Measurements from ENCODE around the gene REEP6. TPM values are rescaled to one million over a fixed set of nuclear protein-coding genes. Genes with fewer than 3 reads are reported as not detected.

The REEP6 gene
- total and polyA plus RNA-seq, 2 of the 4 experiments (the other 2 are of a cell fraction), result 1.3 to 2.2 TPM

GRCh38 chr19:1487576-1488281 lies 3.3 kb upstream of the REEP6 start:
- no peak overlapping the region for H3K4me2 ChIP-seq (ENCODE audit: low read depth, low read length)
- DNase-seq (no peak), ATAC-seq (ENCODE audit: low read depth) (no peak)
- H2BK120ac ChIP-seq (ENCODE audit: low read depth, low read length), result no peak overlapping the region
- WGBS, 2 experiments (ENCODE audit: extremely low coverage in 2 of 2, insufficient read length in 1 of 2), result 87% methylated on average over 13 of the region's 40 CpGs; no CpG with 5 or more reads in 1 of the 2 experiments
- H2BK15ac ChIP-seq (ENCODE audit: low read depth, low read length), result no peak overlapping the region
- peaks cover 5% of the 10 kb centered on the region; the same call in 1 of the 2 replicates for H3K27me3 ChIP-seq (ENCODE audit: control insufficient read depth, insufficient read depth, low read length)
- H3K18ac ChIP-seq (ENCODE audit: low read depth, low read length), result no peak overlapping the region
- no peak overlapping the region for H4K8ac ChIP-seq (ENCODE audit: low read depth in 2 of 2, low read length in 2 of 2)
- H2AK9ac ChIP-seq (replicated peaks; ENCODE audit: low read depth, low read length, poor library complexity), result no peak overlapping the region
- no peak overlapping the region for H3K4me3 ChIP-seq (ENCODE audit: insufficient read depth, low read depth, low read length)
- no peak overlapping the region for H3K9ac ChIP-seq (ENCODE audit: low read depth, low read length)
- no peak overlapping the region for H2AK5ac ChIP-seq (ENCODE audit: low read depth, low read length)
- H4K20me1 ChIP-seq (ENCODE audit: insufficient read depth, low read length), result peaks cover 3% of the 10 kb centered on the region; the same call in 1 of the 2 replicates
- H3K4me1 ChIP-seq (ENCODE audit: control insufficient read depth, insufficient read depth, low read length), result peaks cover 9% of the 10 kb centered on the region
- no peak overlapping the region for H2AFZ ChIP-seq (replicated peaks; ENCODE audit: low read length, poor library complexity)
- no peak overlapping the region for H3K56ac ChIP-seq (ENCODE audit: extremely low read depth, insufficient read depth, low read length)
- no peaks in the 10 kb centered on the region for H3K36me3 ChIP-seq (ENCODE audit: control insufficient read depth, insufficient read depth, low read length)
- dilution Hi-C loops (cut with HindIII; ENCODE audit: low sequenced_read_pairs, unreplicated experiment), result no loop called here
- H3K23ac ChIP-seq (ENCODE audit: low read depth, low read length), result no peak overlapping the region
- no peak overlapping the region for H2BK5ac ChIP-seq (ENCODE audit: low read depth, low read length, poor library complexity, severe bottlenecking)
- H4K91ac ChIP-seq (ENCODE audit: insufficient read depth, low read depth, low read length), result no peak overlapping the region
- H3K9me3 ChIP-seq (ENCODE audit: control insufficient read depth, insufficient read depth, low read length), result no peaks in the 10 kb centered on the region
- ChIA-PET CTCF (no interaction called here), POLR2A (ENCODE audit: unreplicated experiment) (interaction anchor here (0.6 kb wide), 1 partner anchor 252 kb away, joined by 3 read pairs; no protein-coding TSS in a partner anchor)
- H4K5ac ChIP-seq (ENCODE audit: low read depth, low read length), result no peak overlapping the region
- no peak overlapping the region for H2BK20ac ChIP-seq (ENCODE audit: low read depth, low read length)
- no TSS peak for BruUV-seq (replicated peaks)
- no peak overlapping the region for H3K27ac ChIP-seq (ENCODE audit: insufficient read depth, low read length)
- no peaks in the 10 kb centered on the region for H3K79me1 ChIP-seq (ENCODE audit: low read depth in 1 of 2, low read length in 2 of 2)
- H3K4ac ChIP-seq (ENCODE audit: low read depth, low read length), result no peak overlapping the region
- H3K9me1 ChIP-seq (ENCODE audit: insufficient read depth, low read length), result no peaks in the 10 kb centered on the region
- no peak overlapping the region for H3K14ac ChIP-seq (replicated peaks; ENCODE audit: low read depth, low read length)
- TF ChIP-seq MXI1 (IDR thresholded peaks at IDR 0.05; ENCODE audit: borderline replicate concordance, low read depth, low read length), result no peak
- no peak for TF ChIP-seq USF2 (IDR thresholded peaks at IDR 0.05; ENCODE audit: low read depth, low read length)
- TF ChIP-seq RAD21 (IDR thresholded peaks at IDR 0.05; ENCODE audit: low read length), result no peak
- TF ChIP-seq FOS (IDR thresholded peaks at IDR 0.05; ENCODE audit: low read depth, low read length), result no peak
- TF ChIP-seq ELK1 (IDR thresholded peaks at IDR 0.05; ENCODE audit: borderline replicate concordance, low read depth, low read length), result no peak
- TF ChIP-seq SMC3 (IDR thresholded peaks at IDR 0.05; ENCODE audit: low read depth, low read length), result no peak
- no peak for TF ChIP-seq CTCF (conservative IDR thresholded peaks at IDR 0.05; ENCODE audit: low read depth, low read length)
- no peak for TF ChIP-seq POLR2A (IDR thresholded peaks at IDR 0.05; ENCODE audit: low read depth, low read length)
- no peak for TF ChIP-seq CEBPB (IDR thresholded peaks at IDR 0.05; ENCODE audit: low read depth, low read length)
- no peak for TF ChIP-seq RFX5 (IDR thresholded peaks at IDR 0.05; ENCODE audit: low read depth, low read length)
- no peak for TF ChIP-seq BHLHE40 (IDR thresholded peaks at IDR 0.05; ENCODE audit: low read depth, low read length)
- no peak for TF ChIP-seq MAZ (IDR thresholded peaks at IDR 0.05; ENCODE audit: borderline replicate concordance, low read depth, low read length)
- TF ChIP-seq NFE2L2 (IDR thresholded peaks at IDR 0.05; ENCODE audit: low read depth, low read length), result no peak
- TF ChIP-seq RCOR1 (IDR thresholded peaks at IDR 0.05; ENCODE audit: insufficient replicate concordance, low read length), result no peak
- TF ChIP-seq MAFK (IDR thresholded peaks at IDR 0.05; ENCODE audit: low read depth, low read length), result no peak
- TF ChIP-seq CHD1 (IDR thresholded peaks at IDR 0.05; ENCODE audit: low read depth, low read length), result no peak
- intact Hi-C loops (cut with micrococcal nuclease), result no loop called here
- in situ Hi-C loops (cut with MboI; ENCODE audit: low sequenced_read_pairs), result no loop called here
